A375 (cell line): ENCODE results near the gene VAMP3. TPM values are rescaled to one million over a fixed set of nuclear protein-coding genes. Genes with fewer than 3 reads are reported as not detected.

Experiments used
- total RNA-seq: library from RNA; depleted of rRNA; stranded (reverse); fragments of >200 nt; shearing (Covaris generic); gene quantifications from 2 replicates; pipeline ENCODE4 v1.2.3, GENCODE V29; 2014; rRNA removed

VAMP3 gene
- 49.6 and 50.8 TPM in 2 replicates for total RNA-seq

DNA sequence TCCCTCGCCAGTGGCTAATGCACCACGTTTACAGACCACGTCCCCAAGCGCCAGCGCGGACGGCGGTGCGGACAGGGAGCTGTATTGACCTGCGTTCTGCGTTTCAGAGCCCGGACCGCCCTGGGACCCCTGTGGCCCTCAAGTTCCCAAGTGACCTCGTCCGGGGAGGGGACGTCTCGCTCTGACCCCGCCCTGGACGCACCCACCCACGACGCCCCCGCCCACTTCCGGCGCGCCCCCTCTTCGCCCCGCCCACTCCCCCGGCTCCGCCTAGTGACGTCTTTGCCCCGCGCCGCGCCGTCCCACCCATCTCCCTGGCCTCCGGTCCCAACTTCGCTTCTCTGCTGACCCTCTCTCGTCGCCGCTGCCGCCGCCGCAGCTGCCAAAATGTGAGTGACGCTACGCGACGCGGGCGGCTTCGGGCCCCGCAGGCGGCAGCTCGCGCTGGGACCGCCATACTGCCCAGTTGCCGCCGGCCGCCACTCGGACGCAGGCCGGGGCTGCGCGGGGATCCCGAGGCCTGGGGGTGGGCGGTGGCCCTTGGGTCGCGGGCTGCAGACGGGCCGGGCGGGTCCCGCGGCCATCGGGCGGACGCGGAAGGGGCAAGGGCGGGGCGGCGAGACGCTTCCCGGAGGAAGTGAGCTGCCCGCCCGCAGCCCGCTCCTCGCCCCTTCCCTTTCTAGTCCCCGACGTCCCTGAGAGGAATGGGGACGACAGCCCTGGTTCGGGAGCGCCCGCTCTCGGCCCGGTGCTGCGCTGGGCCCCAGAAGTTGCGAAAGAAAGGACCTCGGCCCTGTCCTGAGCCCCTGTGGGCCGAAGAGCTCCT, at the start of gene VAMP3:
Gene VAMP3, plus strand, starts transcription at position 300 of the 826 bp plus-strand sequence. Its CDS starts 88 bp downstream, at position 388.

GRCh38 chr1:7783826-7784491, 12.9 kb downstream of the VAMP3 start, which contains the start of gene PER3:
Gene PER3 (plus strand): TSS chr1:7784291. CDS start chr1:7784878, 587 bp downstream.

Other genes starting within 250 kb of the VAMP3 start
- gene PER3, start 13.0 kb downstream of the VAMP3 start, total RNA-seq, result 1.3 and 2.4 TPM in 2 replicates
- not detected in 2 replicates for gene UTS2, start 81.8 kb downstream of the VAMP3 start, total RNA-seq
- 0.04 and 0.29 TPM in 2 replicates for gene TNFRSF9, start 169.5 kb downstream of the VAMP3 start, total RNA-seq
- gene PARK7, start 190.4 kb downstream of the VAMP3 start, total RNA-seq, result 397 and 408 TPM in 2 replicates